HG02870 (cell line): ENCODE measurements around the gene SIK3.
"Not testable (repeated sequence)": the region's sequence is repeated elsewhere in the genome, so short reads cannot be mapped to it uniquely, and the experiment has no call there.

Experiments used
- ATAC-seq: cut with Tn5 transposase; IDR thresholded peaks from one replicate; pipeline ENCODE4 v1.9.1; 2021; ENCODE audit warnings: mild to moderate bottlenecking, moderate library complexity; ENCODE audit not compliant: unreplicated experiment

SIK3 gene

DNA sequence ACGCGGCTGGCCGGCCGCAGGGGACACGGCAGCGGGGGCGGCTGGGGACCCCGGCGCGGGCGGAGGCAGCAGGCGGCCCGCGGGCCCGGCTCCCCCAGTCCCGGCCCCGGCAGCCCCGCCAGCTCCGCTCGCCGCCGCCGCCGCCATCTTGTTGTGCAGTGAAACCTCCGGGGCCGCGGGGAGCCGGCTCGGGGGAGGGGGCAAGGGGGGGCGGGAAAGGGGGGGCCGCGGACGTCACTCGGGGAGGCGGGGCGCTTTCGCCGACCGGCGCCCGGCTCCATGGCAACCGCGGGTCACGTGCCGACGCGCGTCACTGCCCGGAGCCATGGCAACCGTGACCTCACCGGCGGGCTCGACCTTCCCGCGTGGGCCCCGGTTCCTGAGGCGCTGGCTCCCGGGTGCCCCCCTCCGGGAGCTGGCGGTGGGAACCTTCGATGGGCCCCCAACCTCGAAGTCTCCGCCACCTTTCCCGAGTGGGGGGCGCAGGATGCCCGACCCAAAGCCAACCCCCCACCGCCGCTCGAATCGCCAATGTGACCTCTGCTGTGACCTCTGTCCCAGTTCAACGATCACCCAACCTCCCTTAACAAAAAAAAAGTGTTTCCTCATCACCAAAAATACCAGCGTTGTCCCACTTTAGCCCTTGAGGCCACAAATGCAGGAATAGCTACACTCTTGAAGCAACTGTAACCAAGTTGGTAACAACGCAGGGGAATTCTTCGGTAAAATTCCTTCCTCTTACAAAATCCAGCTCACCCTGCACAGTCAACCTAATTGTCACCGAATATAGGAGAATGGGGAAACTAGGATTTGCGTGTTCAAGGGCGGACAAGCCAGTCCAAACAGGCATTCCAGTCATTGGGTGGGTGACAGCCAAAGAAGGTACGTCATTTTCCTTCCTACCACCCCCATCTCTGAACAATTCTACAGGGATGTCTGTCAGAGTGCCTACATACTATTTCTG lies at the start of gene SIK3:
Gene SIK3 (minus strand): TSS at position 160 of the 964 bp plus-strand sequence. CDS start 13 bp downstream, at position 147.
- ATAC-seq: peak; percentile 65

DNA sequence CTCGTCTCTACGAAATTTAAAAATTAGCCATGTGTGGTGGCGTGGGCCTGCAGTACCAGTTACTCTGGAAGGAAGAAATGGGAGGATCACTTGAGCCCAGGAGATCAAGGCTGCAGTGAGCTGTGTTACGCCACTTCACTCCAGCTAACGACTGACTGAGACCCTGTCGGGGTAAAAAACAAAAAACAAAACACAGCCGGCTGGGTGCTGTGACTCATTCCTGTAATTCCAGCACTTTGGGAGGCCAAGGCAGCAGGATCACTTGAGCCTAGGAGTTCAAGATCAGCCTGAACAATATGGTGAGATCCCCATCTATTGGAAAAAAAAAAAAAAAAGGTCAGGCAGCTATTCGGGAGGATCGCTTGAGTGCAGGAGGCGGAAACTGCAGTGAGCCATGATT lies 48.3 kb upstream of the SIK3 start:
- ATAC-seq: no peak

DNA sequence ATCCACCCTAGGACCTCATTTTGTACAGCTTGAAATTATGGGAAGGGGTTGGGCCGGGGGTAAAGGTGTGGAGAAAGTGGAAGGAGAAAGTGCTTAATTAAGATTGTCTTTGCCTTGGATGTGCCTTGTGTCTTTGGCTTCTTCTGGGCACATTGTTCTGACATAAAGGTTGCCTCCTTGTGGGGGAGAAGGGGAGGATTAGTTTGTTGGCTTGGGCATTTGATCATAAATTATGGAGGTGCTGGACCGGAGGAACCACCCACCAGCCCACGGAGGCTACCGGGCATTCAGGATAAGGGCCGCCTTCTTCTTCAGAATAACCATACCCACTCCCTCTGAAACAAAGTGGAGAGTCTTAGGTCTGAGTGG lies 47.1 kb upstream of the SIK3 start:
- no peak for ATAC-seq

DNA sequence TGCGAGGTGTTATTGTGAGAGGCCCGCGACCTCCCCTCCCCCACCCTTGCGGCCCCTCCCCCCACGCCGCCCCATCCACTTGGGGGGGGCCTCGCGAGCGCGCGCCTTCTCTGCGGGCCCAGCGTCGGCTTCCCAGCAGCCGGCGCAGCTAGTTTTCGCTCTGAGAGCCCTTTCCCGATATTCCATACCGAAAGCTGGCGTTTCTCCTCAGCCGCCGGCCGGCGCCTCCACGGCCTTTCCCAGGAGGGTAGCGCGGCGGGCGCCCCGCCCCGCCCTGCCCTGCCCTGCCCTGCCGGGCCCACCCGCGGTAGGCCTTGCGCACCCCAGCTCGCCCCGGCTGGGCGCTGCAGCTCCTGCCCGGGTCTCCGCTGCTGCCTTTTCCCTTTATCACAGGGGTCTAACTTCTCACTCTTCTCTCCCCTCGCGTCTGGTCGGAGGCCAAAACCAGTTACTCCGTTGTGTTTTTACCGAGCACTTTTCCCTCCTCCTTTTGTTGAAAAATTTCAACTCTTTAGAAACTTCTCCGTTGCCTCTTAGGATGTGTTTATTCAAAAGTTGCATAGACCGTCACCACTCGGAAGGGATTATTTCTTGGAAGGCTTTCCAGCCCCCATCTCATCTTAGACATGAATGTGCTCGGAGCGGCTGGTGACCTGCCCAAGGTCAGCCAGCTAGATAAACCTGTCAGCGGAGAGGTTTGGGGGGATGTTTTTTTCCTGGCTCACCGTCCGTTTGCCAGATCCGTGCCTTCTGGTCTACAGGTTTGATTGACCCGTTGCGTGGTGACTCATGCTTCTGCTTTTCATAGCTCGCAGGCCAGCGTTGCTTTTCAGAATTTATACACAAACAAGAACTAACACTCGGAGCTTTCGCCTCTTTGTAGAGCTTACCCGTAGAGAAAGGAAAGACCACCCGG lies 46.5 kb upstream of the SIK3 start:
- ATAC-seq: peak; percentile 38

DNA sequence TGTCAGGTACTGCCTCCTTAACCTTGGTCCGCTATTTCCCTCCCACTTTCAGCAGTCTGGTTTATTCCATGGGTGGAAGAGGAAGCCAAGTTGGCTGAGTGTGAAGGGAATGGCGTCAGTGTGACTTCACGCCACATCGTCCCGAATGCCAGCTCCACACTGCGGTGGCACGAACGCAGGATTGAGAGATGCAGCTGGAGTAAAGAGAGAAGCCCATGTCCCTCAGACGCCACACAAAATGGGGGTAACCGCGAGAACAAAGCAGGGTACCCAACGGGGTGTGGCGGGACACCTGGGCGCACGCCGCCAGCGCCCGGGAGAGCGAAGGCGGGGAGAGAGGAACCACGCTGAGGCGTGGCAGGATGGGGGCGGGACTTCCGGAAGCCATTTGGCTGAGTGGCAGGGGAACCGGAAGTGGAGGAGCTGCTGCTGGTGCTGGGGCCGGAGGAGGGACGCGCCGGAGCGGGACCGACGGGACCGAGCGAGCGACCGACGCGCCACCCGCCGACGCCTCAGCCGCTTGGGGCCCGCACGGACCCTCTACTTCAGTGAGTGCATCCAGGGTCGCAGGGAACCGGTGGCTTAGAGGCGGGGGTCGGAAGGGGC lies 45.7 kb upstream of the SIK3 start, which contains the start of gene PAFAH1B2:
Gene PAFAH1B2 (plus strand): TSS at position 417 of the 606 bp plus-strand sequence. CDS start 8,161 bp downstream, outside the sequence.
- peak; percentile 88 for ATAC-seq

DNA sequence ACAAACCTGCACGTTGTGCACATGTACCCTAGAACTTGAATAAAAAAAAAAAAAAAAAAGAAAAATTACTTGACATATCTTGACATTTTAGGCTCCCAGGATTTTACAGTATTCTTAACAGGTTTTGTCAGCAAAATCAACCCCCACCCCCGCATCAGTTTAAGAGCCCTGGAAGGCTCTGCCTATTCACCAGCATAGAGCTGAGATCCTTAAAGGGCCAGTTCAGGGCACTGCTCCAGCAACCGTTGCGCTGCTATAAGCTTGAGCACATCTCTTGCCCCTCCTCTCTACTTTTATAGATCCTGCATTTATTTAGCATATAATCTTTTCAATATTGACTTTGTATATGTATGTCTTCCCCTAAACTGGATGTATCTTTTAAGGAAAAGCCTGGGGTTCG lies 45.2 kb upstream of the SIK3 start:
- ATAC-seq: peak; percentile 25

DNA sequence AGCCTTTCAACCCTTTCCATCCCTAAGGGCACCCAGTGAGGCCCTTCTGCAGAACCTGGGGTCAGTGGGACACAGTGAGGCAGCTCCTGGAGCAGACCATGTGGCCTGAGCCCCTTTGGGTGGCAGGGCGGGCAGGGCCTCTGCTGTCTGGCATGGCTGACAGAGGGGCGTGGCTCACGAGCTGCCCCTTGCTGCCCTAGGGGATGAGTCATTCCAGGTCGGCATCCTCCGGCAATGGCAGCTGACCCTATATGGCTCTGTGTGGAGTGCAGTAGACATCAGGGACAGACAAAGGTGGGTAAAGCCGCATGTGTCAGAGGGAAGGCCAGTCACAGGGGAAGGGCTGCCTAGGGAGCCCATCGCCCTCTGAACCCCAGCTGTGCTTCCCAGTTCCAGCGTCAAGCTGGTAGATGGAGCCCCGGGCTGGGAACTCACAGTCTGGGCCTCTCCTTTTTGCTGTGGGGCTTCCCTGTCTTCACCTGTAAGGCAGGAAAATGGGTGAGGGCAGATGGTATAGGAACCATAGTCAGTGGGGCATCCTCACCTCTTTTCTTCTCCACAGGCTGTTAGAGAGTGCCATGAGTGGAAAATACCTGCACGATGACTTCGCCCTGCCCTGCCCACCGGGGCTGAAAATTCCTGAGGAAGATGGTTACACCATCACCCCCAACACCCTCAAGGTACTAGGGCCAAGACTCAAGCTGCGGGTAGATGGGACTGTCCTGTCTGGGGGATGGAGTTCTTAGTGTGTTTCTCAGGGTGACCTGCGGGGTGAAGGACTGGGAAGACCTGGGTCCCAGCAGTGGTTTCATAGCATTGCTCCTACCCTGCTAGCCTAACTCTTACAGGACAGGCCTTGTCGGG lies 39.2 kb upstream of the SIK3 start:
- not testable (repeated sequence) for ATAC-seq

DNA sequence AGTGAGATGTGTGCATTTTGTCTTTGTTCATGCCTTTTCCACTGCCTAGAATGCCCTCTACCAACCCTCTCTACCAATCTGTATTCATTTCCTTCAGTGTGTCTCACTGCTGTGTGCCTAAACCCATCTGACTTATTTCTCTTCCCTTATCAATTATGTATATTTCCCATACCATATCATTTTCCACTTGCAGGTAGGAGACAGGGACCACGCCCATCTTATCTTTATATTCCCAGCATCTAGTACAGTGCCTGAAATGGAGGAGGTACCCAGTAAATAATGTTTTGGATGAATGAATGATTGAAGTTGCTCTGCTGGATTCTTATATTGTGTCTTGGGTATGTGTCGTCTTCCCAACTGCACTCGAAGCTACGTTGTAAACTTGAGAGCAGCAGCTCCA lies 36.8 kb upstream of the SIK3 start:
- not testable (repeated sequence) for ATAC-seq

DNA sequence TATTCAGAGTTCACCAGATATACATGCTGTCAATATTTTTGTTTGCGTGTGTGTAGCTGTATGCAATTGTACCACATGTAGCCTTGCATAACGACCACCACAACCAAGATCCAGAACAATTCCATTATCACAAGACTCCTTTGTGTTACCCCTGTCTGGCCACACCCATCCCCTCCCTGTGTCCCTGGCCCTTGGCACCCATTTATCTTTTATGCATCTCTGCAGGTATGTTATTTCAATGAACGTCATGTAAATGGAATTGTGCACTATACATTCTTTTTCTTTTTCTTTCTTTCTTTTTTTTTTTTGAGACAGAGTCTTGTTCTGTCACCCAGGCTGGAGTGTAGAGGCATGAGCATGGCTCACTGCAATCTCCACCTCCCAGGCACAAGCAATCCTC lies 36.2 kb upstream of the SIK3 start:
- ATAC-seq: no peak

DNA sequence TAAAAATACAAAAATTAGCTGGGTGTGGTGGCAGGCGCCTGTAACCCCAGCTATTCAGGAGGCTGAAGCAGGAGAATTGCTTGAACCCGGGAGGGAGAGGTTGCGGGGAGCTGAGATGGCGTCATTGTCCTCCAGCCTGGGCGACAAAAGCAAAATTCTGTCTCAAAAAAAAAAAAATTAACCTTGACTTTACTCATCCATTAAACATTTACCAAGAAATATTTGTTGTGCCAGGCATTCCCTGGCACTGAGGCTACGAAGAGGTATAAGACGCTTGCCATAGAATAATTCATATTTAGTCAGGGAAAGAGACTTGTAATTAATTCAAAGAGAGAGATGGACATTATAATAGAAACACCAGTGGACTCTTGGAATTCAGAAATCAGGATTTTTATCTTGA lies 32.7 kb upstream of the SIK3 start:
- ATAC-seq: no peak

DNA sequence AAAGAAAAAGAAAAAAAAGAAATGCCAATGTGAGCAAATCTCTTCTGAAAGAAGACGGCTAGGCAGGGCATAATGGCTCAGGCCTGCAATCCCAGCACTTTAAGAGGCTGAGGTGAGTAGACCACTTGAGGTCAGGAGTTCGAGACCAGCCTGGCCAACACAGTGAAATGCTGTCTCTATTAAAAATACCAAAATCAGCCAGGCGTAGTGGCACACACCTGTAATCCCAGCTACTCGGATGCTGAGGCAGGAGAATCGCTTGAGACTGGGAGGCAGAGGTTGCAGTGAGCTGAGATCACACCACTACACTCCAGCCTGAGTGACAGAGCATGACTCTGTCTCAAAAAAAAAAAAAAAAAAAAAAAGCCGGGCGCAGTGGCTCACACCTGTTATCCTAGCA lies 32.2 kb upstream of the SIK3 start:
- not testable (repeated sequence) for ATAC-seq

DNA sequence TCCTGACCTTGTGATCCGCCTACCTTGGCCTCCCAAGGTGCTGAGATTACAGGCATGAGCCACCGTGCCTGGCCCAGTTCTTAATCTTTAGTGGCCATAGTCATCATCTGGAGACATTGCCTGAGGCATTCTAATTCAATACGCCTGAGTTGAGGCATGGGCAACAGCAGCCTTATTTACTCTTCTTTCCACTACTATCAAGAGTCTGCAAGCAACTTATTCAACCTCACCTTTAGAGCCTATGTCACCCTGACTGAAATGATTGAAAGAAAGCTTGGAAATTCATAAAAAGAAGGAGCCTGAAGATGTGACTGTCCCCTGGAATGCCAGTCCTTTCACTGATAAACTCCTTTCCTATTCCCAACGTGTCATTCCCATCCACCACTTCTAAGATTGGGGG lies 30.1 kb upstream of the SIK3 start:
- ATAC-seq: no peak

DNA sequence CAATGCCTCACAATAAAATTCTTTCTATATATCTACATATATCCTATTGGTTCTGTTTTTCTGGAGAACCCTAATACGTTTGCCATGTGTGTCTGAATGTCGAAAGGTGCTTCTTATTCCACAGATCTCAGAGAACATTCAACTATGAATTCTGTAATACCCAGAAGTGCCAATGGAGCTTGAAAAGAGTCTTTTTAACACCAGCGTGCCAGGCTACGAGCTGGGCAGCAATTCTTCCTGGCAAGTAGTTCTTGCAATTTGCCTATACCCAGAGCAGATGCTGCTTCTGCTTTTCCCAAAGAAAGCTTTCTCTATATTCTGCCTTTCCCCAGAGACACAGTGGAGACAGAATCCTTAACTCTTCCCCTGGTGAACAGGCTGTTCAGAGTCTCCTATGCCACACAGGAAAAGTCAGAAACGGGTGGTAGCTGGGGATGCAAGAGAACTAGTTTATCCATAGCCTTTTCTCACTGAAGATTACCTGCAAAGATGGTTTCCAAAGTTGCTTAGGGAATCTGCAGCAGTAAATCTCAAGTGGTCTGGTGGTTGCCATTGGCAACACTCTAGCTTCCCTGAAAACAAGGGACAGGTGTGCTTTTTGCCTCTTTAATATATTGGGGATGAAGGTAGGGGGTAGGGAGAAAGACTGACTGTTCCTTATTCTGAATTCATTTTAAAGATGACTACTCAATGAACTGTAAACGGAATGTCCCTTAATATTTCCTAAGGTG lies 29.1 kb upstream of the SIK3 start:
- no peak for ATAC-seq

DNA sequence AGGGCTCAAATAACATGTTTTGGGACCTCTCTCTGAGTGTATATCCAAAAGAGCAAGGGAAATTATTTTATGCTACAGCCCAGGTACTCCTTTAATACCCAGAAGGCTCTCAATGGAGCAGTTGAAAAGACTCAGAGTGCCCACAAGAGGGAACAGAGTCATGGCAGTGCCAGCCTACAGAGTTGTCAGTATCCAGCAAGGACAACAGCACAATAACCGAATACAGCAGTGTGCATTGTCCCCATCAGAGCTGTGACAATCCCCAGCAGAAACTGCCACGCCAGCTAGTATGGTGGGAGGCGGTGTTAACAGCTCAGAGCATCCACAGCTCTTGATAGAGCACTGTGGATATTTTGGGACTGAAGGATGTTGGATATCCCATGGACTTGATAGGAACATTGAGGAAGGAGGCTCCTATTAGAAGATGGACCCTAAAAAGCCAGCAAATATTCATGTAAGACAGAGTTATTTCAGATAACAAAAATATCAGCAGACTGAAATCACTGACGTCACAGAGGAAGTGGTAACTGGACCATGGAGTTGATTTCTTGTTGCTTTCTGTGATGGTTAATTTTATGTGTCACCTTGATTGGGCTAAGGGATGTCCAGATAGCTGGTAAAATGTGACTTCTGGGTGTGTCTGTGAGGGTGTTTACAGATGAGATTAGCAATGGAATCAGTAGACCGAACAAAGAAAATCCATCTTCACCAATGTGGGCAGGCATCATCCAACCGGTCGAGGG lies 28.2 kb upstream of the SIK3 start:
- no peak for ATAC-seq

DNA sequence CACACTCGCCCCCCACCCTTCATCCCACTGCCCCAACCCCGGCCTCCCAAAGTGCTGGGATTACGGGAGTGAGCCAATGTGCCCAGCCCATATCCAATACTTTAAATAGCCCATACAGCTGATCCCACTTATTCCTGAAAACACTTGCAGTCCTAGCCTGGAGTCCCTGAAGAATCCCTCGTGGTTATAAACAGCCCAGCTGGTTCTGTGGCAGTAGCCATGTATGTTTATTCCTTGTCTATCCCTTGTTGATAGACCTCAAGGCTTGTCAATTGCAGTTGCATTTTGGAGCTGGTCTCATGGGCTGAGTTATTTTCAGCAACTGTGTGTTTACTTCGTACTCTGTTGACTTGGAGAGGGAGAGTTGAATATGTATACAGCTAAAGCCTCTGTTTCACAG lies 24.3 kb upstream of the SIK3 start:
- no peak for ATAC-seq

DNA sequence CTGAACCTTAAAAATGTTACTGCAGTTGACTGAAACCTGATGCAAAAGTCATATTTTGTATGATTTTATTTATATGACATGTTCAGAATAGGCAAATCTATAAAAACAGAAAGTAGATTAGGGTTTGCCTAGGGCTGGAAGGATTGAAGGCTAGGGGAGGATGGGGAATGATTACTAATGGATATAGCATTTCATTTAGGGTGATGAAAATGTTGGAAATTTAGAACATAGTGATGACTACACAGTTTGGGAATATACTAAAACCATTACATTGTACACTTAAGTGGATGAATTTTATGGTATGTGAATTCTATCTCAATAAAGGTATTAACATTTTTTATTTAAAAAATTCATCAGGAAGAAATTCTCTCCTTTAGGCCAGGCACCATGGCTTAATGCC lies 22.9 kb upstream of the SIK3 start:
- ATAC-seq: no peak

DNA sequence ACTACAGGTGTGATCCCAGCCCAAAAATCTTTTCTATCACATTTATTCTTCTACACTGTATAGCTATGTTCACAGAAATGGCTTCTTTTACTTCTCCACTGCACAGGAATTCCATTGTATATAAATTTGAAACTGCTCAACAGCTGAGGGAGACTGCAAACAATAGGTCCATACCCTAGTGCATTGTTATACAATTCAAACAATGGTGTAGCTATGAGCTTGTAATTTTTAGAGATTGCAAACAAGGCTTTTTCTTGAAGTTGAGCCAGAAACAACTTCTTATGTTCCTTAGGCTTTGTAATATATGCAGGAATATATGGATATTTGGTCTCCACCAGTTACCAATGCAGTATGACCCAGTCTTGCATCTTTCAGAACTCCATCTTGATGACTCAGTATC lies 19.5 kb upstream of the SIK3 start:
- no peak for ATAC-seq

DNA sequence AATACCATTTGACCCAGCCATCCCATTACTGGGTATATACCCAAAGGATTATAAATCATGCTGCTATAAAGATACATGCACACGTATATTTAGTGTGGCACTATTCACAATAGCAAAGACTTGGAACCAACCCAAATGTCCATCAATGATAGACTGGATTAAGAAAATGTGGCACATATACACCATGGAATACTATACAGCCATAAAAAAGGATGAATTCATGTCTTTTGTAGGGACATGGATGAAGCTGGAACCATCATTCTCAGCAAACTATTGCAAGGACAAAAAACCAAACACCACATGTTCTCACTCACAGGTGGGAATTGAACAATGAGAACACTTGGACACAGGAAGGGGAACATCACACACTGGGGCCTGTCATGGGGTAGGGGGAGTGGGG lies 14.7 kb upstream of the SIK3 start:
- not testable (repeated sequence) for ATAC-seq

DNA sequence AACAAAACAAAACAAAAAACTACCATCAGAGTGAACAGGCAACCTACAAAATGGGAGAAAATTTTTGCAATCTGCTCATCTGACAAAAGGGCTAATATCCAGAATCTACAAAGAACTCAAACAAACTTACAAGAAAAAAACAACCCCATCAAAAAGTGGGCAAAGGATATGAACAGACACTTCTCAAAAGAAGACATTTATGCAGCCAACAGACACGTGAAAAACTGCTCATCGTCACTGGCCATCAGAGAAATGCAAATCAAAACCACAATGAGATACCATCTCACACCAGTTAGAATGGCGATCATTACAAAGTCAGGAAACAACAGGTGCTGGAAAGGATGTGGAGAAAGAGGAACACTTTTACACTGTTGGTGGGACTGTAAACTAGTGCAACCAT lies 14.3 kb upstream of the SIK3 start:
- not testable (repeated sequence) for ATAC-seq
